Adrenal gland (tissue), 12 donors: Measurements from ENCODE around the gene PRKCZ. TPM values are rescaled to one million over a fixed set of nuclear protein-coding genes. Genes with fewer than 3 reads are reported as not detected.

Experiments used
- DNase-seq, 7 donors: peaks; one replicate each; pipeline ENCODE4 v3.0.0-alpha.2; 2019 to 2020
- H3K27ac ChIP-seq, 5 donors: fragments of 200-600 bp; sonication (generic) in 4 of 5; 1 replicate in 3 of 5; 2 replicates in 2 of 5; pipeline versions ENCODE4 v1.5.1 to v1.8.0; 2016 to 2020; ENCODE audit warnings: mild to moderate bottlenecking in 1 of 5
- H3K27me3 ChIP-seq: fragments of 200-600 bp; 2 replicates; pipeline ENCODE4 v1.8.0; 2021
- H3K36me3 ChIP-seq, 2 donors: fragments of 200-600 bp; replicated peaks in 1 of 2; 1 replicate in 1 of 2; 2 replicates in 1 of 2; pipeline versions ENCODE4 v1.5.1 to v1.8.0; 2018 to 2022
- H3K4me1 ChIP-seq, 2 donors: fragments of 200-600 bp; replicated peaks in 1 of 2; 1 replicate in 1 of 2; 2 replicates in 1 of 2; pipeline versions ENCODE4 v1.5.1 to v1.8.0; 2018 to 2021
- H3K4me3 ChIP-seq, 4 donors: fragments of 200-600 bp; sonication (generic) in 3 of 4; one replicate each; pipeline ENCODE4 v1.5.1; 2016 to 2018
- H3K9me3 ChIP-seq, 3 donors: fragments of 200-600 bp; sonication (generic) in 1 of 3; replicated peaks in 1 of 3; 1 replicate in 2 of 3; 2 replicates in 1 of 3; pipeline versions ENCODE4 v1.5.1 to v1.8.0; 2016 to 2021
- CTCF ChIP-seq, 6 experiments: fragments of 450-650 bp in 4 of 6; fragments of 200-600 bp in 2 of 6; sonication (generic) in 1 of 6; IDR thresholded peaks; 1 replicate in 5 of 6; 2 replicates in 1 of 6; pipeline versions ENCODE4 v1.5.1 to v1.8.0; 2016 to 2021; ENCODE audit warnings: antibody characterized with exemption in 6 of 6, mild to moderate bottlenecking in 2 of 6, moderate library complexity in 1 of 6
- POLR2A ChIP-seq, 2 donors: fragments of 450-650 bp; IDR thresholded peaks; one replicate each; pipeline ENCODE4 v1.6.1; 2017; ENCODE audit warnings: antibody characterized with exemption in 2 of 2, mild to moderate bottlenecking in 2 of 2, moderate library complexity in 1 of 2
- WGBS, 4 donors: extraction: QIAGEN DNeasy Blood & Tissue Kit in 2 of 4; methylation state at CpG; one replicate each; pipeline versions ENCODE4 v1.1.5 to v1.1.7; 2013 to 2017; 5-methylcytosine and 5-hydroxymethylcytosine counted together
- intact Hi-C, 2 donors: fragments of 100-400 bp; cut with DNase I; formaldehyde crosslinking; loops; one replicate each; pipeline versions ENCODE4 v1.14.1 to v1.15.0; 2022 to 2023
- polyA plus RNA-seq, 3 donors: library from polyadenylated mRNA; stranded (reverse); fragments of 200-250 nt in 2 of 3; fragments of 350-450 nt in 1 of 3; fragmentation: Illumina TruSeq in 1 of 3; extraction: RNeasy Lipid Tissue Mini Kit (QIAGEN cat#74804) in 1 of 3; gene quantifications; one replicate each; pipeline ENCODE4 v1.2.3, GENCODE V29; 2013 to 2014
- total RNA-seq, 9 donors: library from RNA; depleted of rRNA in 4 of 9; stranded (reverse); fragments of >200 nt in 4 of 9; fragments of 120-200 nt in 1 of 9; fragmentation: NEBNext Ultra II Directional in 1 of 9; extraction: Animal tissue kit (Norgen Biotek cat#: 25700) in 1 of 9; gene quantifications; one replicate each; pipeline versions ENCODE4 v1.1.0 to v1.2.4, GENCODE V29; 2013 to 2023
- donor health status: healthy with polysubstance abuse.
- donor health status: Bipolar disorder and iron deficiency.
- donor health status: DM: yes; HTN: yes; CAD: no.
- donor health status: DM: no; HTN: no; CAD: no.
- donor health status: DM: no; HTN: no; CAD: no.
- donor health status: DM: yes; HTN: yes; CAD: no.

Gene PRKCZ
- total and polyA plus RNA-seq, 12 donors: 8.2 to 50.5 (median 25.4) TPM

GRCh38 chr1:2030076-2030871 is 19.9 kb upstream of the PRKCZ start:
- H3K4me1 ChIP-seq: peaks cover 8 to 22% of the 10 kb centered on the region in 2 donors
- no peaks in the 10 kb centered on the region for H3K27me3 ChIP-seq
- intact Hi-C loops: no loop called here
- no peak for TF ChIP-seq POLR2A (IDR thresholded peaks at IDR 0.05)
- TF ChIP-seq CTCF (IDR thresholded peaks at IDR 0.05): no peak
- DNase-seq: no peak
- H3K9me3 ChIP-seq: no peaks in the 10 kb centered on the region
- 89 to 92% (median 92%) methylated on average over 13 to 42 of the region's 42 CpGs for WGBS, 4 donors
- H3K27ac ChIP-seq: no peak overlapping the region
- no peaks in the 10 kb centered on the region for H3K36me3 ChIP-seq
- H3K4me3 ChIP-seq: no peak overlapping the region

GRCh38 chr1:2031546-2032540 is 18.4 kb upstream of the PRKCZ start:
- H3K27me3 ChIP-seq: no peaks in the 10 kb centered on the region
- H3K4me1 ChIP-seq: peaks cover 6 to 12% of the 10 kb centered on the region in 2 donors
- H3K36me3 ChIP-seq: no peaks in the 10 kb centered on the region
- H3K9me3 ChIP-seq: no peaks in the 10 kb centered on the region
- H3K27ac ChIP-seq: peak overlapping the region in 1 of 5 donors; percentile 34
- DNase-seq: peak; percentile 69 to 90 (median 85)
- WGBS, 4 donors: 63 to 78% (median 65%) methylated on average over 11 to 33 of the region's 33 CpGs
- intact Hi-C loops: no loop called here
- TF ChIP-seq POLR2A (IDR thresholded peaks at IDR 0.05) (no peak), CTCF (IDR thresholded peaks at IDR 0.05) (no peak)
- no peak overlapping the region for H3K4me3 ChIP-seq

GRCh38 chr1:2032737-2033136 is 17.5 kb upstream of the PRKCZ start:
- no peaks in the 10 kb centered on the region for H3K27me3 ChIP-seq
- TF ChIP-seq POLR2A (IDR thresholded peaks at IDR 0.05): no peak
- no peak for TF ChIP-seq CTCF (IDR thresholded peaks at IDR 0.05)
- peaks cover 6 to 12% of the 10 kb centered on the region in 2 donors for H3K4me1 ChIP-seq
- H3K4me3 ChIP-seq: no peak overlapping the region
- no peak overlapping the region for H3K27ac ChIP-seq
- intact Hi-C loops: no loop called here
- no peak for DNase-seq
- H3K36me3 ChIP-seq: no peaks in the 10 kb centered on the region
- 79 to 92% (median 83%) methylated on average over 5 to 14 of the region's 14 CpGs for WGBS, 4 donors
- no peaks in the 10 kb centered on the region for H3K9me3 ChIP-seq

GRCh38 chr1:2033165-2033564 is 17.0 kb upstream of the PRKCZ start:
- Histone ChIP-seq H3K36me3 (no peaks in the 10 kb centered on the region), H3K9me3 (no peaks in the 10 kb centered on the region), H3K27ac (no peak overlapping the region), H3K27me3 (no peaks in the 10 kb centered on the region), H3K4me3 (no peak overlapping the region), H3K4me1 (peaks cover 6 to 12% of the 10 kb centered on the region in 2 donors)
- intact Hi-C loops: no loop called here
- DNase-seq: no peak
- TF ChIP-seq POLR2A (IDR thresholded peaks at IDR 0.05) (no peak), CTCF (IDR thresholded peaks at IDR 0.05) (no peak)
- WGBS, 4 donors: 75 to 88% (median 85%) methylated on average over 4 to 13 of the region's 13 CpGs
